Fibroblast of the aortic adventitia (primary cell): Measurements from ENCODE around the gene OVCH2. TPM values are rescaled to one million over a fixed set of nuclear protein-coding genes. Genes with fewer than 3 reads are reported as not detected.
"Not testable (repeated sequence)": the region's sequence is repeated elsewhere in the genome, so short reads cannot be mapped to it uniquely, and the experiment has no call there.

Experiments
- DNase-seq: peaks from one replicate; pipeline ENCODE4 v3.0.0-alpha.2; 2010; ENCODE audit warnings: low read depth
- H3K4me3 ChIP-seq: 2 replicates; pipeline ENCODE4 v1.5.1; 2011; ENCODE audit warnings: low read depth, mild to moderate bottlenecking, control low read depth, low read length, moderate library complexity
- CTCF ChIP-seq: IDR thresholded peaks from 2 replicates; pipeline ENCODE4 v1.5.1; 2011; ENCODE audit warnings: mild to moderate bottlenecking, low read length, control low read depth, inconsistent platforms; ENCODE audit not compliant: insufficient read depth
- total RNA-seq: library from RNA; depleted of rRNA; stranded (reverse); fragments of >200 nt; gene quantifications from 2 replicates; pipeline ENCODE4 v1.2.3, GENCODE V29; 2012; ENCODE audit warnings: low replicate concordance

OVCH2 gene
- total RNA-seq, 1 donor, result not detected

- no peak for DNase-seq
- no peak overlapping the region for H3K4me3 ChIP-seq
- TF ChIP-seq CTCF, result no peak
Observed at GRCh38 chr11:7666292-7666866, 39.9 kb downstream of the OVCH2 start.

- H3K4me3 ChIP-seq, result no peak overlapping the region
- DNase-seq, result peak; percentile 69
Observed at GRCh38 chr11:7665473-7666291, 40.6 kb downstream of the OVCH2 start.

GRCh38 chr11:7664867-7665266 lies 41.4 kb downstream of the OVCH2 start:
- DNase-seq, result no peak
- TF ChIP-seq CTCF, result no peak
- H3K4me3 ChIP-seq, result no peak overlapping the region

More at GRCh38 chr11:7665473-7666291, 40.6 kb downstream of the OVCH2 start:
- peak; percentile 83 for TF ChIP-seq CTCF

- not testable (repeated sequence) for H3K4me3 ChIP-seq, DNase-seq
Observed at GRCh38 chr11:7663531-7663930, 42.7 kb downstream of the OVCH2 start.

- no peak overlapping the region for H3K4me3 ChIP-seq
- peak; percentile 73 for TF ChIP-seq CTCF
- DNase-seq, result peak; percentile 87
Observed at GRCh38 chr11:7657306-7658025, 48.8 kb downstream of the OVCH2 start.

- no peak overlapping the region for H3K4me3 ChIP-seq
- no peak for DNase-seq
- no peak for TF ChIP-seq CTCF
Observed at GRCh38 chr11:7656704-7657103, 49.6 kb downstream of the OVCH2 start.
